GM23338 (cell line): ENCODE data around the gene NT5C1A. TPM values are rescaled to one million over a fixed set of nuclear protein-coding genes. Genes with fewer than 3 reads are reported as not detected.

Experiments used
- ATAC-seq: fragments of 200-7000 bp; cut with Tn5 transposase; 3 replicates; pipeline ENCODE4 v1.9.1; 2020
- DNase-seq: peaks from one replicate; pipeline ENCODE4 v3.0.0-alpha.2; 2015; ENCODE audit warnings: low spot score
- H2AFZ ChIP-seq: fragments of 200-600 bp; sonication (generic); 2 replicates; pipeline ENCODE4 v1.8.0; 2016; ENCODE audit warnings: antibody characterized with exemption, mild to moderate bottlenecking, moderate library complexity
- H3F3A ChIP-seq: fragments of 200-600 bp; sonication (generic); replicated peaks from 2 replicates; pipeline ENCODE4 v1.8.0; 2017; ENCODE audit warnings: antibody characterized with exemption, mixed run types, low read depth
- H3K27ac ChIP-seq: fragments of 200-600 bp; sonication (generic); 2 replicates; pipeline ENCODE4 v1.6.1; 2016; ENCODE audit warnings: low read depth
- H3K27me3 ChIP-seq: fragments of 200-600 bp; sonication (generic); 2 replicates; pipeline ENCODE4 v1.8.0; 2016; ENCODE audit warnings: mild to moderate bottlenecking, mixed run types, moderate library complexity; ENCODE audit not compliant: insufficient read depth
- H3K36me3 ChIP-seq: fragments of 200-600 bp; sonication (generic); 2 replicates; pipeline ENCODE4 v1.8.0; 2016; ENCODE audit warnings: mild to moderate bottlenecking; ENCODE audit not compliant: insufficient read depth
- H3K4me1 ChIP-seq: fragments of 200-600 bp; sonication (generic); 2 replicates; pipeline ENCODE4 v1.8.0; 2016; ENCODE audit warnings: mild to moderate bottlenecking, moderate library complexity; ENCODE audit not compliant: insufficient read depth
- H3K4me2 ChIP-seq: fragments of 200-600 bp; sonication (generic); 2 replicates; pipeline ENCODE4 v1.7.1; 2017; ENCODE audit warnings: mixed run types
- H3K4me3 ChIP-seq: fragments of 200-600 bp; sonication (generic); 2 replicates; pipeline ENCODE4 v1.6.1; 2016; ENCODE audit warnings: mixed run types
- H3K79me2 ChIP-seq: fragments of 200-600 bp; sonication (generic); replicated peaks from 2 replicates; pipeline ENCODE4 v1.8.0; 2017; ENCODE audit warnings: mild to moderate bottlenecking; ENCODE audit not compliant: insufficient read depth
- H3K9me2 ChIP-seq: fragments of 200-600 bp; sonication (generic); 2 replicates; pipeline ENCODE4 v1.8.0; 2017; ENCODE audit not compliant: insufficient read depth
- H4K20me1 ChIP-seq: fragments of 200-600 bp; sonication (generic); replicated peaks from 2 replicates; pipeline ENCODE4 v1.8.0; 2017; ENCODE audit warnings: mild to moderate bottlenecking; ENCODE audit not compliant: insufficient read depth
- H3K27ac Mint-ChIP-seq: 2 replicates; pipeline ENCODE4 v1.8.0; 2020; ENCODE audit warnings: inconsistent platforms, mild to moderate bottlenecking, moderate library complexity, mixed read lengths
- H3K27me3 Mint-ChIP-seq: 3 replicates; pipeline ENCODE4 v1.8.0; 2022; ENCODE audit warnings: low read depth, mild to moderate bottlenecking, moderate library complexity, mixed read lengths, inconsistent platforms; ENCODE audit not compliant: insufficient read depth, poor library complexity
- H3K36me3 Mint-ChIP-seq: 3 replicates; pipeline ENCODE4 v1.8.0; 2021; ENCODE audit warnings: low read depth, mild to moderate bottlenecking, inconsistent platforms, moderate library complexity, mixed read lengths
- H3K4me1 Mint-ChIP-seq: 3 replicates; pipeline ENCODE4 v1.8.0; 2020; ENCODE audit warnings: mild to moderate bottlenecking, inconsistent platforms, mixed read lengths
- H3K4me3 Mint-ChIP-seq: 3 replicates; pipeline ENCODE4 v1.8.0; 2021; ENCODE audit warnings: moderate library complexity, mild to moderate bottlenecking, inconsistent platforms, mixed read lengths
- H3K9me3 Mint-ChIP-seq: 3 replicates; pipeline ENCODE4 v1.8.0; 2020; ENCODE audit warnings: moderate library complexity, mild to moderate bottlenecking, inconsistent platforms, mixed read lengths
- CREB1 ChIP-seq: fragments of 250-450 bp; sonication (Bioruptor Pico); IDR thresholded peaks from 2 replicates; pipeline ENCODE4 v1.5.0; 2020; ENCODE audit warnings: low read depth, mild to moderate bottlenecking, moderate library complexity
- EZH2 ChIP-seq: fragments of 200-600 bp; sonication (generic); IDR thresholded peaks from one replicate; pipeline ENCODE4 v1.8.0; 2017; ENCODE audit warnings: antibody characterized with exemption, mild to moderate bottlenecking, low read depth; ENCODE audit not compliant: unreplicated experiment
- EZH2phosphoT487 ChIP-seq: fragments of 200-600 bp; sonication (generic); IDR thresholded peaks from one replicate; pipeline ENCODE4 v1.8.1; 2018; ENCODE audit warnings: antibody characterized with exemption; ENCODE audit not compliant: unreplicated experiment
- NANOG ChIP-seq: IDR thresholded peaks from 2 replicates; pipeline ENCODE4 v1.6.1; 2016; ENCODE audit warnings: antibody characterized with exemption, borderline replicate concordance
- POLR2AphosphoS5 ChIP-seq: IDR thresholded peaks from 2 replicates; pipeline ENCODE4 v1.6.1; 2016; ENCODE audit warnings: antibody characterized with exemption, low read depth
- polyA plus RNA-seq: library from polyadenylated mRNA; unstranded; fragments of >200 nt; fragmentation: Nextera tagmentation; extraction: Ambion mirVana; gene quantifications from 2 replicates; pipeline ENCODE4 v1.2.1, GENCODE V29; 2016
- total RNA-seq: library from RNA; depleted of rRNA; stranded (reverse); fragments of >200 nt; shearing (Covaris generic); gene quantifications from 2 replicates; pipeline ENCODE4 v1.2.3, GENCODE V29; 2014
- TF ChIP-seq, protein P1 (sequence below), 2 experiments: fragments of 200-600 bp in 1 of 2; sonication (generic) in 1 of 2; conservative IDR thresholded peaks; 2 replicates each; pipeline versions ENCODE4 v1.5.1 to v1.6.1; 2016 to 2017; ENCODE audit warnings: antibody characterized with exemption in 2 of 2, low read depth in 2 of 2, mild to moderate bottlenecking in 2 of 2, moderate library complexity in 1 of 2

The NT5C1A gene
- total and polyA plus RNA-seq, 2 experiments from 2014 or later: not detected

DNA sequence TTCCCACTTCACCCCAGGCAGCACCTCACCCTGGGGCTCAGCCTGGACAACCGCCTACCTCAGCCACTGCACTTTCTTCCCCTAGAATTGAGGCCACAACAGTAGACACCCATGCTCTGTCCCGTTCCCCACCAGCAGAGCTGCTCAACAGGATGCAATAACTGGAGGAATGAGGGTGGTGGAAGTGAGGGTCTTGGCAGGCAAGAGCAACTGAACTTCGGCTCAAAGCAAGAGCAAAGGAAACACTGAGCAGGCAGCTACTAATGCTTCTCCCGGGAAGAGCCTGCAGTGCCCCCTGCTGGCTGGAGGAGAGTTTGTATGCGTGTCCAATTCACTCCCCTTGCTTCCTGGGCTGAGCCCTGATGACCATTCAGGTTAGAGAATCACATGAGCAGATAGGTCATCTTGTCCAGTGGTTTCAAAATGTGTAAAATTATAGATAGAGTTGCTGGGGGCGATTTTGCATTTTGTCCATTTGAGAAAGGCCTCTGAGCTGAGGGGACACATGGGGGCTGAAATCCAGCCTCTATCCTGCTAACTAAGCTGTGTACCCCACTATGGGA lies 13.9 kb downstream of the NT5C1A start:
- Histone ChIP-seq H3F3A (no peaks in the 10 kb centered on the region), H3K4me1 (0 out of 2 replicates have a peak, but pooled peaks cover 6% of the 10 kb centered on the region), H3K36me3 (no peaks in the 10 kb centered on the region), H3K79me2 (no peaks in the 10 kb centered on the region), H2AFZ (peak overlapping the region; percentile 95; the same call in 1 of the 2 replicates), H3K27ac (no peak overlapping the region), H3K27me3 (peaks cover 60% of the 10 kb centered on the region), H3K4me2 (no peak overlapping the region), H4K20me1 (no peaks in the 10 kb centered on the region), H3K9me2 (no peaks in the 10 kb centered on the region), H3K4me3 (no peak overlapping the region)
- H3K4me3 Mint-ChIP-seq: peak overlapping the region; percentile 66
- H3K36me3 Mint-ChIP-seq: no peaks in the 10 kb centered on the region
- TF ChIP-seq EZH2phosphoT487: no peak
- TF ChIP-seq, protein P1, sequence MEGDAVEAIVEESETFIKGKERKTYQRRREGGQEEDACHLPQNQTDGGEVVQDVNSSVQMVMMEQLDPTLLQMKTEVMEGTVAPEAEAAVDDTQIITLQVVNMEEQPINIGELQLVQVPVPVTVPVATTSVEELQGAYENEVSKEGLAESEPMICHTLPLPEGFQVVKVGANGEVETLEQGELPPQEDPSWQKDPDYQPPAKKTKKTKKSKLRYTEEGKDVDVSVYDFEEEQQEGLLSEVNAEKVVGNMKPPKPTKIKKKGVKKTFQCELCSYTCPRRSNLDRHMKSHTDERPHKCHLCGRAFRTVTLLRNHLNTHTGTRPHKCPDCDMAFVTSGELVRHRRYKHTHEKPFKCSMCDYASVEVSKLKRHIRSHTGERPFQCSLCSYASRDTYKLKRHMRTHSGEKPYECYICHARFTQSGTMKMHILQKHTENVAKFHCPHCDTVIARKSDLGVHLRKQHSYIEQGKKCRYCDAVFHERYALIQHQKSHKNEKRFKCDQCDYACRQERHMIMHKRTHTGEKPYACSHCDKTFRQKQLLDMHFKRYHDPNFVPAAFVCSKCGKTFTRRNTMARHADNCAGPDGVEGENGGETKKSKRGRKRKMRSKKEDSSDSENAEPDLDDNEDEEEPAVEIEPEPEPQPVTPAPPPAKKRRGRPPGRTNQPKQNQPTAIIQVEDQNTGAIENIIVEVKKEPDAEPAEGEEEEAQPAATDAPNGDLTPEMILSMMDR (conservative IDR thresholded peaks at IDR 0.05; ENCODE audit: low read depth in 2 of 2): peak; percentile 94 to 96
- no peak for TF ChIP-seq NANOG
- H3K27me3 Mint-ChIP-seq: peaks cover 33% of the 10 kb centered on the region
- H3K4me1 Mint-ChIP-seq: peaks cover 12% of the 10 kb centered on the region
- H3K27ac Mint-ChIP-seq: no peak overlapping the region
- H3K9me3 Mint-ChIP-seq: no peaks in the 10 kb centered on the region
- peak; percentile 90 for ATAC-seq
- DNase-seq: peak; percentile 93

DNA sequence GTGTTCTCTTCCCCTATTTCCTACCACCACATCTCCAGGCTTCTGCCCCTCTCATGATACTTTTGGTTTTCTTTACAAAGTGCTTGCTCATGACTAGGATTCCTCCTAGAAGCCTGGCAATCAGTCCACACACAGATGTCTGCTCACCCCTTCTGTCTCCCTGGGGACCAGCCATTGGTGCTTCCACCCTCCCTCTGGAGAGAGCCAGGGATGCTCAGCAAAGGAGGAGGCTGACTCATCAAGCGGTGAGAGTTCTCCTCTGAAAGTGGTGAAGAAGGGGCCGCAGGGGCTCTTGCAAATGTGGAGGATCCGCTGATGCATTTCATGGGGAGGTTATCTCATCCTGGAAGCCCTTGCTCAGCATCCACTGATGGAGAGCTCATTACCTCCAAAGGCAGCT lies 14.5 kb downstream of the NT5C1A start:
- H3K4me3 Mint-ChIP-seq: no peak overlapping the region
- Histone ChIP-seq H3K79me2 (no peaks in the 10 kb centered on the region), H3F3A (no peaks in the 10 kb centered on the region), H4K20me1 (no peaks in the 10 kb centered on the region), H3K36me3 (no peaks in the 10 kb centered on the region), H3K9me2 (no peaks in the 10 kb centered on the region), H3K4me2 (no peak overlapping the region), H3K27me3 (peaks cover 54% of the 10 kb centered on the region), H3K27ac (no peak overlapping the region), H3K4me3 (no peak overlapping the region), H2AFZ (peak overlapping the region; percentile 95; the same call in 1 of the 2 replicates), H3K4me1 (0 out of 2 replicates have a peak, but pooled peaks cover 6% of the 10 kb centered on the region)
- no peak overlapping the region for H3K27ac Mint-ChIP-seq
- H3K27me3 Mint-ChIP-seq: peaks cover 28% of the 10 kb centered on the region
- ATAC-seq (no peak), DNase-seq (no peak)
- no peak for TF ChIP-seq POLR2AphosphoS5
- no peak for TF ChIP-seq NANOG
- TF ChIP-seq EZH2: no peak
- TF ChIP-seq, protein P1 (conservative IDR thresholded peaks at IDR 0.05; ENCODE audit: low read depth in 2 of 2): no peak
- TF ChIP-seq CREB1 (CRISPR knock-in tag): no peak
- H3K9me3 Mint-ChIP-seq: no peaks in the 10 kb centered on the region
- no peaks in the 10 kb centered on the region for H3K36me3 Mint-ChIP-seq
- peaks cover 12% of the 10 kb centered on the region for H3K4me1 Mint-ChIP-seq
